VCaP (cell line): ENCODE measurements around the gene WDR37.

Experiments
- H3K27ac ChIP-seq: fragments of 450-650 bp; 2 replicates; pipeline ENCODE4 v1.5.1; 2017
- TF ChIP-seq, protein P1 (sequence below): fragments of 450-650 bp; conservative IDR thresholded peaks from 2 replicates; pipeline ENCODE4 v1.5.1; 2017; ENCODE audit warnings: mild to moderate bottlenecking, moderate library complexity

The WDR37 gene

DNA sequence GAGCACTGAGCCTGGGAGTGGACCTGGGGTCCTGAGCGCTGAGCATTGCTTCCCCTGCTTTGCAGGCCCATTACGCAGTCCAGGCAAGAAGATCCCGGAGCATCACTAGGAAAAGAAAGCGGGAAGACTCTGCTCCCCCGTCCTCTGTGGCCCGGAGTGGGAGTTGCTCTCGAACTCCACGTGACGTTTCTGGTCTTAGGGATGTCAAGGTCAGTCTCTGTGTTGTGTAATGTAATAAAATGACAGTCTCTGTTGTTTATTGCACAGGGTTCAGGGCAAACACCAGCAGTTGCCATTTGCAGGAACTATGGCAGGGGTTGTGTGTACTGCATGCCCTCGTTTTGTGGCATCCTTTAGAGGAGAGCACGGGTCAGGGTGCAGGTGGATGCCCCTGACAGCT is 40.5 kb upstream of the WDR37 start:
- TF ChIP-seq, protein P1, sequence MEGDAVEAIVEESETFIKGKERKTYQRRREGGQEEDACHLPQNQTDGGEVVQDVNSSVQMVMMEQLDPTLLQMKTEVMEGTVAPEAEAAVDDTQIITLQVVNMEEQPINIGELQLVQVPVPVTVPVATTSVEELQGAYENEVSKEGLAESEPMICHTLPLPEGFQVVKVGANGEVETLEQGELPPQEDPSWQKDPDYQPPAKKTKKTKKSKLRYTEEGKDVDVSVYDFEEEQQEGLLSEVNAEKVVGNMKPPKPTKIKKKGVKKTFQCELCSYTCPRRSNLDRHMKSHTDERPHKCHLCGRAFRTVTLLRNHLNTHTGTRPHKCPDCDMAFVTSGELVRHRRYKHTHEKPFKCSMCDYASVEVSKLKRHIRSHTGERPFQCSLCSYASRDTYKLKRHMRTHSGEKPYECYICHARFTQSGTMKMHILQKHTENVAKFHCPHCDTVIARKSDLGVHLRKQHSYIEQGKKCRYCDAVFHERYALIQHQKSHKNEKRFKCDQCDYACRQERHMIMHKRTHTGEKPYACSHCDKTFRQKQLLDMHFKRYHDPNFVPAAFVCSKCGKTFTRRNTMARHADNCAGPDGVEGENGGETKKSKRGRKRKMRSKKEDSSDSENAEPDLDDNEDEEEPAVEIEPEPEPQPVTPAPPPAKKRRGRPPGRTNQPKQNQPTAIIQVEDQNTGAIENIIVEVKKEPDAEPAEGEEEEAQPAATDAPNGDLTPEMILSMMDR: no peak
- no peak overlapping the region for H3K27ac ChIP-seq

DNA sequence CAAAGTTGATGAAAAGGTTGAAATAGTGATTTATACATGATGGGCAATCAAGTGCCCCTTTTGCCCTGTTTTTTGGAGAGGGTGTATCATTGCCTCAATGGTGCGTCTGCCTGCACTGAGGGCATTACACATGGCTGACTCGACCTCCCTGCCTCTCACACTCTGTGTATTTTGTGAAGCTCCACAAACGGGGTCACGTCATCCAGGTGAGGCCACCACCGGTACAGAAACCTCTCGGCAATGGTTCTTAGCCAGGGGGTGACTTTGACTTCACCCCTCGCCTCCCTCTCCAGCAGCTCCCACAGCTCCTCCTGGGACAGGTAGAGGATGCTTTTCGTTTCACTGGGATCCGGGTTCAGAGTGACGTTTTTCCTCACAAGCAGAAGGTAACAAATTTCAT is 36.8 kb upstream of the WDR37 start:
- H3K27ac ChIP-seq: no peak overlapping the region
- TF ChIP-seq, protein P1: no peak

DNA sequence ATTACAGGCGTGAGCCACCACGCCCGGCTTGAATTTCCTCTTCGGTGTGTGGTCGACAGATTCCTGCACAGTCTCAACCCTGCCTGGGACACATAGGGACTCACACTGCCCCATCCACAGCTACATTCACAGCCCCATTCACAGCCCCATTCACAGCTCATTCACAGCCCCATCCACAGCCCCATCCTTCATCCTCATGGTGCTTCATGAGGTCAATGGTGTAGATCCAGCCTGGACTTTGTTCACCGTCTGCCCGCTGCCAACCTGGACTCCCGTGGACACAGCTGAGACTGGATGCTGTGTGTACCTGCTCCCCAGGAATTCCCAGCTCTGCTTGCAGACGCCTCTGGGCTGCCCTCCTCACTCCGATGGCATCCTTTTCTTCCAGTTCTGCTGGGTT is 35.7 kb upstream of the WDR37 start:
- no peak overlapping the region for H3K27ac ChIP-seq
- TF ChIP-seq, protein P1: no peak

DNA sequence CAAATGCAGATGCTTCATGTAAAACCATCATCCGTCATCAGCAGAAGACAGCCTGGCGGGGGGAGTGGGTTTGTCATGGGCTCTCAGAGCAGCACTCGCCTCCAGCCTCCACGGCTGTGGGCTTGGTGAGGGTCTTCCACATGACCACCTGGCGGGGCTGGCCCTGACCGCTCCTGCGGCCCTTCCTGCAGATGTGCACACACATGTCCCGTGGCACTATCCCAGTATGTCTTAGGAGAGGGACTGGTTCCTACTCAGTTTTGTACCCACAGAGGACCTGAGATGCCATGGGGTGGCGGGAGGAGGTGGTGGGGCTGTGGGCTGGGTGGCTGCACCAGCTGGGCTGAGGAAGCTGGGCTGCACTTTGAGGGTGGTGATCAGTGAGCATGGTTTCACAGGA is 35.2 kb upstream of the WDR37 start:
- TF ChIP-seq, protein P1: no peak
- H3K27ac ChIP-seq: no peak overlapping the region

DNA sequence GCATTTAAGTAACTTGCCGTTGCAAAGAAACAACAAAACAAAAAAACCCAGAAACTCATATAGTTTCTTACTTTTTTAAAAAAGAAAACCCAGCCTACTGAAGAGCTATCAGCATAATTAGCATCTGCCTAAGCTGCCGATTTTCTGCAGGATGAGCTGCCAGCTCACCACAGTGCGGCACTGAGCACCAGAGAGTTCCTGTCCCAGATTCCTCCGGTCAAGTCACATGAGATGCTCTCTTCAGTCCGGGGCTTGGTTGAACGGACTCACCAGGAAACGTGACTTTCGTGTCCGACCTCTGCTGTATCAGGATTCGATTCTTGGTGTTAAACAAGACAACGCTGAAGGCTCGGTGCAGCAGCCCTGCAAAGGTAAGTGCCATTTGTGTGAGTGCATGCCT is 33.8 kb upstream of the WDR37 start:
- H3K27ac ChIP-seq: no peak overlapping the region
- TF ChIP-seq, protein P1: no peak

DNA sequence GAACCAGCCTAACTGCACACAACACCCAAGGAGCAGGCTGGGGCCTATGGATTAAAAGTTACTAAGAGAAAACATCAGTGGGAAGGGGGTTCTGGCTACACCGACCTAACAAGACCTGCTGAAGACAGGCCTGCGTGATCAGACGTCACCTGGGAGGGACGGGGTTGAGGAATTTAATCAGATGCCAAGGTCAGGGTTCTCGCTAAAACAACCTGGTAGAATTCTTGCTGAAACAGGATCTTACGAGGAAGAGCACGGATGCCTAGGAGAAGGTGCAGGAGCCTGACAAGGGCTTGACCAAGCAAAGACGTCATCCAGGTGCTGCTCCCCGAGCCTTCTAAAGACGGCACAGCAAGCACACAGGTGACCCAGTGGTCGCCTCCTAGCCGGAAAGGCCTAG is 32.1 kb upstream of the WDR37 start:
- TF ChIP-seq, protein P1: no peak
- no peak overlapping the region for H3K27ac ChIP-seq

DNA sequence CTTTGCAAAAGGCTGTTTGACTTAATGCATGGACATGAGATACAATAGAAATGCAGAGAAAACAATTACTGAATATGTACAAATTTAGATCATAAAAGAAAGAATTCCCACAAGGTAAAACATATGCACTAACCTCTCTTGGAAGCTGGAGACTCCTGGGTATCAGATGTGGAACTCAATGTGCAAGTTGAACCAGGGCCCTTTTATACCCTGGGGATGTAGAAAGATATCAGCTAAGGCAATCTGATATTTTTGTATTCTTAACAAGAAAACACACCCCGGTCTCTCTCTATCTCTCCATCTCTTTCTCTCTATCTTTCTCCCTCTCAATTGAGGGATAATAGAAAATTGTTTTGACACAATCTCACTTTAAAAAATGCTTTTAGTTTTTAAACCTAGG is 30.5 kb upstream of the WDR37 start, which contains the start of gene IDI2:
Gene IDI2, minus strand, starts transcription at position 177 of the 400 bp plus-strand sequence. CDS start 1,136 bp downstream, outside the sequence.
- TF ChIP-seq, protein P1: no peak
- H3K27ac ChIP-seq: no peak within 1 kb of the TSS

DNA sequence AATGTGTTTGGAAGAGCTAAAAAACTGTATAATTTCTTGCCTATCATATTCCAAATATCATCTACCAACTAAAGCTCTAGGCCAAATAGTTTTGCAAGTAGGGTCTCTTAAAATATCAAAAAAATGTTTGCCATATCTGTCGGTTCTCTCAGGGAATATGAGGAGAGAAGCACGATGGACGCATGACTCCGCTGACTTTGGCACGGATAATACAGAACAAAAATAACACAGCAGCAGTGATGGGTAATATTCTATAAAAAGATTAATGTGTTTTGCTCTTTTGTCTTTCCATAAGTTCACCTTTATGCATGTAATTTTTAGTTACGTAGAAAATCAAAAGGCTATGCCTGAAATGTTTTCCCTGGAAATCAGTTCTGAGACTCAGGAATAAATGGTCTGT is 29.6 kb upstream of the WDR37 start:
- TF ChIP-seq, protein P1: no peak
- H3K27ac ChIP-seq: no peak overlapping the region
